ENCODE measurements around the gene CYP1B1. TPM values are rescaled to one million over a fixed set of nuclear protein-coding genes. Genes with fewer than 3 reads are reported as not detected.

Gene CYP1B1
- total and polyA plus RNA-seq, 10 donors = 17.7 to 121 (median 58.1) TPM

DNA sequence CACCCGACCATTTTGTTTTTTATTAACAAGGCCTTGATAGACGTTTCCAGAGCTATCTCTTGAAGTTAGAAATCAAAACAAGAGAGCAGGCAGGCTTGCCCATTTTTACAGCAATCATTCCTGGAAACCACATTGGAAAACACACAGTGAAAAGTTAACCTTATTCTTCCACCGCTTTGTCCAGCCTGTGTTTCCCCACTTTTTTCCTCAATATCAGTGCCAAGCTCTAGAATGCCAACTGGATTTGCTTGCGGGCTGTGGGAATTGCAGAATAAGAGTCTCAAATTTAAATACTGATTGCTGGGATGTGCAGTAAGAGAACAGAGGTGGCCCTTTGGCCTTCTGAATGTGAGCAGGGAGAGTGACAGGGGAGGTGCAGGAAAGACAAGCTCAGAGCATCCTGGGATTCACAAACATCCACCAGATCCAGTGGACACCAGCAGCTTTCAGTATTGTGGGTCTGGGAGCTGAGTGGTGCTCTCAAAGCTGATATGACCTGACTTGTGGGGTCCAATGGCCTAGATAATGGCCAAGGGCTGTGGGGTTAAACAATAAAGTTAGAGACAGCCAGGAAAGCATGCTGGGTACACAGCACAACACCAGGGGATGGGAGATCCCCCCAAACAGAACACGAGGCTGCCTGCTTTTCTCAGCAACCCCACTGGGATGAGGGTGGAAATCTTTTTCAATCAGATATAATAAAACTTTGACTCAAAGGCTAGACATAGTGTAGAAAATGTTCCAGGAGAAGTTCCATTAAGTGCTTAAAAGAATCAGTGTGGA, 15.5 kb downstream of the CYP1B1 start:
- intact Hi-C loops (cut with DNase I; ENCODE audit: low total_unique reads) = no loop called here
- 75 to 87% (median 83%) methylated on average over 5 of the region's 5 CpGs for WGBS, 5 donors
- TF ChIP-seq, protein P1, sequence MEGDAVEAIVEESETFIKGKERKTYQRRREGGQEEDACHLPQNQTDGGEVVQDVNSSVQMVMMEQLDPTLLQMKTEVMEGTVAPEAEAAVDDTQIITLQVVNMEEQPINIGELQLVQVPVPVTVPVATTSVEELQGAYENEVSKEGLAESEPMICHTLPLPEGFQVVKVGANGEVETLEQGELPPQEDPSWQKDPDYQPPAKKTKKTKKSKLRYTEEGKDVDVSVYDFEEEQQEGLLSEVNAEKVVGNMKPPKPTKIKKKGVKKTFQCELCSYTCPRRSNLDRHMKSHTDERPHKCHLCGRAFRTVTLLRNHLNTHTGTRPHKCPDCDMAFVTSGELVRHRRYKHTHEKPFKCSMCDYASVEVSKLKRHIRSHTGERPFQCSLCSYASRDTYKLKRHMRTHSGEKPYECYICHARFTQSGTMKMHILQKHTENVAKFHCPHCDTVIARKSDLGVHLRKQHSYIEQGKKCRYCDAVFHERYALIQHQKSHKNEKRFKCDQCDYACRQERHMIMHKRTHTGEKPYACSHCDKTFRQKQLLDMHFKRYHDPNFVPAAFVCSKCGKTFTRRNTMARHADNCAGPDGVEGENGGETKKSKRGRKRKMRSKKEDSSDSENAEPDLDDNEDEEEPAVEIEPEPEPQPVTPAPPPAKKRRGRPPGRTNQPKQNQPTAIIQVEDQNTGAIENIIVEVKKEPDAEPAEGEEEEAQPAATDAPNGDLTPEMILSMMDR (IDR thresholded peaks at IDR 0.05 in 8 of 11, conservative IDR thresholded peaks at IDR 0.05 in 3 of 11) = no peak
- TF ChIP-seq POLR2A (IDR thresholded peaks at IDR 0.05) = no peak
- TF ChIP-seq POLR2AphosphoS5 (IDR thresholded peaks at IDR 0.05) = no peak
- Histone ChIP-seq H3K27me3 (replicated peaks in 1 of 7) (no peaks in the 10 kb centered on the region), H3K4me1 (peaks cover 0 to 7% (median 0%) of the 10 kb centered on the region in 6 donors), H3K4me3 (no peak overlapping the region), H3K27ac (no peak overlapping the region), H3K9me3 (no peaks in the 10 kb centered on the region), H3K36me3 (no peaks in the 10 kb centered on the region)
- no peak for DNase-seq

DNA sequence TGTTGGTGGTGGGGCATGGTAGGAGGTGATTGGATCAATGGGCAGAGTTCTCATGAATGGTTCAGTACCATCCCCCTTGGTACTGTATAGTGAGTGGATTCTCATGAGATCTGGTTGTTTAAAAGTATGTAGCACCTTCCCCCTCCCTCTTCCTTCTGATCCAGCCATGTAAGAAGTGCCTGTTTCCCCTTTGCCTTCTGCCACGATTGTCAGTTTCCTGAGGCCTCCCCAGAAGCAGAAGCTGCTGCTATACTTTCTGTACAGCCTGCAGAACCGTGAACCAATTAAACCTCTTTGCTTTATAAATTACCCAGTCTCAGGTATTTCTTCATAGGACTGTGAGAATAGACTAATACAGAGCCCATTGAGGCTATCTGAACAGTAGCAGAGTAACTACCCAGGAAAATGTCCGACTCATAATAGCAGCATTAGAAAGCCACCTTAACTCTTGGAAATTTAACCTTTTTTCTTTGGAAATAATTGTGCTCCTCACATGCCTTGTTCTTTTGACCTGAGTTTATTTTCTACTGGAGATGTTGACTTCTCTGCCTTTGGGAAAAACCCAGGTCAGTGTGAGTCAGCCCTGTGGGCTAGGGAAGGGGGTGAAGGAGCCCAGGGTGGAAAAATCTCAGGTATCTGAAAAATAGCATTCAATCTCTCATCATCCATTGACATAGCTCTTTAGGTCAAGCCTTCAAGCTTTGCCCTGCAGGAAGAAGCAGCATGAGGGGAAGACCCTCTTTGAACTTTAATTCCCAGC, 18.1 kb downstream of the CYP1B1 start:
- Histone ChIP-seq H3K27me3 (replicated peaks in 1 of 7) (no peaks in the 10 kb centered on the region), H3K4me1 (peaks cover 0 to 7% (median 0%) of the 10 kb centered on the region in 6 donors), H3K27ac (no peak overlapping the region), H3K36me3 (no peaks in the 10 kb centered on the region), H3K9me3 (no peaks in the 10 kb centered on the region), H3K4me3 (no peak overlapping the region)
- intact Hi-C loops (cut with DNase I; ENCODE audit: low total_unique reads) = no loop called here
- 35 to 43% (median 37%) methylated on average over 3 of the region's 3 CpGs for WGBS, 5 donors
- TF ChIP-seq POLR2A (IDR thresholded peaks at IDR 0.05) (no peak), POLR2AphosphoS5 (IDR thresholded peaks at IDR 0.05) (no peak)
- TF ChIP-seq, protein P1 (IDR thresholded peaks at IDR 0.05 in 8 of 11, conservative IDR thresholded peaks at IDR 0.05 in 3 of 11) = no peak
- no peak for DNase-seq

DNA sequence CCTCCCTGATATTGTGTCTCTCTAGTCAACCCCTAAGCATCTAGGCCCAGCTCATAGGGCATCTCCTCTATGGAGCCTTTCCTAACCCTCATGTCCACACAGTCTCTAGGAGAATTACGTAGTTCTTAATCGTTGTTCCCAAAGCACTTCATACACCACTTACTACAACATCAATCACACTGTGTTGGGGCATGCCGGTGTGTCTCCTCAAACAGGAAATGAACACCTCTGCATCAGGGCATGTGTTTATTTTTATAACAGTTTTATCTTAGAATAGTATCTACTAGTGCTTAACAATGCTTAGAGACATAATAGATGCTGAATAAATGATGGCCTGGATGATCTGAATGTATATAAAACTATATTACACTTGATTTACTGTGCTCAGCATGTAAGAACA, 19.7 kb downstream of the CYP1B1 start:
- H3K27me3 ChIP-seq (replicated peaks in 1 of 7) = no peaks in the 10 kb centered on the region
- TF ChIP-seq POLR2A (IDR thresholded peaks at IDR 0.05) (no peak), POLR2AphosphoS5 (IDR thresholded peaks at IDR 0.05) (no peak)
- TF ChIP-seq, protein P1 (IDR thresholded peaks at IDR 0.05 in 8 of 11, conservative IDR thresholded peaks at IDR 0.05 in 3 of 11) = no peak
- no peak overlapping the region for H3K4me3 ChIP-seq
- DNase-seq = no peak
- no peaks in the 10 kb centered on the region for H3K9me3 ChIP-seq
- H3K27ac ChIP-seq = no peak overlapping the region
- intact Hi-C loops (cut with DNase I; ENCODE audit: low total_unique reads) = no loop called here
- peaks cover 0 to 7% (median 0%) of the 10 kb centered on the region in 6 donors for H3K4me1 ChIP-seq
- WGBS, 5 donors = 56 to 63% (median 61%) methylated on average over 3 of the region's 3 CpGs
- H3K36me3 ChIP-seq = no peaks in the 10 kb centered on the region

DNA sequence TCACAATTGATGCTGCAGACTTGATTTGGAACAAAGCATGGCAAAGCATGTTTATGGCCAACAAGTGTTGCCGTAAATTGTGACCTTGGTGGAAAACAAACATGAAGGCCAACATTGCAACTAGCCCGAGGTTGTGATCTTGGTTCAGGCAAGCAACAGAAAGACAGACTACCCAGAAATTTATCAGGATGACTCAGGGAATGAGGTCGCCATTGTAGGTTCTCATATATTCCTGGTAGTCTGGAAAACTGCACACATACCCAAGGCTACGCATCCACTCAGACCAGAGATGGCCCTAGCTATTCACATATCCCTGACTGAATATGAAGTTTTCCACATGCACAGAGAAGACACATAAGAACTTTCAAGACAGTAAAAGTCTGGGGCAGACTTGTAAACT, 30.1 kb downstream of the CYP1B1 start:
- Histone ChIP-seq H3K27me3 (replicated peaks in 1 of 7) (peaks cover 0 to 6% (median 0%) of the 10 kb centered on the region in 7 donors), H3K9me3 (peaks cover 0 to 7% (median 0%) of the 10 kb centered on the region in 8 donors), H3K4me1 (no peaks in the 10 kb centered on the region), H3K4me3 (no peak overlapping the region), H3K27ac (no peak overlapping the region), H3K36me3 (no peaks in the 10 kb centered on the region)
- WGBS, 5 donors = 88 to 97% (median 91%) methylated on average over 4 of the region's 4 CpGs
- intact Hi-C loops (cut with DNase I; ENCODE audit: low total_unique reads) = no loop called here
- no peak for DNase-seq
- TF ChIP-seq, protein P1 (IDR thresholded peaks at IDR 0.05 in 8 of 11, conservative IDR thresholded peaks at IDR 0.05 in 3 of 11) = no peak
- no peak for TF ChIP-seq POLR2A (IDR thresholded peaks at IDR 0.05)
- TF ChIP-seq POLR2AphosphoS5 (IDR thresholded peaks at IDR 0.05) = no peak

Data from spleen (tissue), 11 donors.